ENCODE results near the gene ASPM.
"Not testable (repeated sequence)": the region's sequence is repeated elsewhere in the genome, so short reads cannot be mapped to it uniquely, and the experiment has no call there.

ASPM gene

GRCh38 chr1:197080323-197080722 is 66.1 kb downstream of the ASPM start:
- DNase-seq, result no peak

GRCh38 chr1:197076585-197076984 is 69.9 kb downstream of the ASPM start:
- DNase-seq, result no peak

GRCh38 chr1:197073978-197074377 is 72.5 kb downstream of the ASPM start:
- DNase-seq, result no peak

GRCh38 chr1:197067457-197067818 is 79.0 kb downstream of the ASPM start:
- DNase-seq, result no peak

- DNase-seq, result no peak
Measured at GRCh38 chr1:197066719-197067456, 79.6 kb downstream of the ASPM start, which contains the start of gene F13B. Gene F13B (minus strand): TSS chr1:197067260. CDS start chr1:197067223, 37 bp downstream.

- no peak for DNase-seq
Measured at GRCh38 chr1:197066277-197066676, 80.2 kb downstream of the ASPM start.

- DNase-seq, result no peak
Measured at GRCh38 chr1:197065559-197065958, 80.9 kb downstream of the ASPM start.

- no peak for DNase-seq
Measured at GRCh38 chr1:197063212-197063611, 83.3 kb downstream of the ASPM start.

GRCh38 chr1:197062692-197063091 is 83.8 kb downstream of the ASPM start:
- DNase-seq, result no peak

GRCh38 chr1:197049100-197049499 is 97.4 kb downstream of the ASPM start:
- no peak for DNase-seq

- DNase-seq, result no peak
Measured at GRCh38 chr1:197042676-197043341, 103.7 kb downstream of the ASPM start.

GRCh38 chr1:197041486-197042353 is 104.7 kb downstream of the ASPM start:
- DNase-seq, result no peak

- no peak for DNase-seq
Measured at GRCh38 chr1:197036861-197037260, 109.6 kb downstream of the ASPM start.

GRCh38 chr1:197034631-197035339 is 111.7 kb downstream of the ASPM start:
- DNase-seq, result not testable (repeated sequence)
